Natural killer cell (primary cell): ENCODE data around the gene DBNDD1. TPM values are rescaled to one million over a fixed set of nuclear protein-coding genes. Genes with fewer than 3 reads are reported as not detected.
A peak's percentile ranks its signal among the peaks of the same experiment; 100 is the strongest.

Source experiments
- ATAC-seq, 3 donors: fragments of 150-1000 bp in 2 of 3; fragments of 200-7000 bp in 1 of 3; cut with Tn5 transposase; 1 replicate in 1 of 3; 2 replicates in 2 of 3; pipeline ENCODE4 v1.10.0; 2021; ENCODE audit warnings: mild to moderate bottlenecking in 2 of 3, moderate library complexity in 2 of 3
- DNase-seq, 2 donors: peaks; one replicate each; pipeline versions ENCODE4 v3.0.0 to v3.0.0-alpha.2; 2013 to 2021; ENCODE audit warnings: mixed read lengths in 1 of 2
- H3K27ac ChIP-seq: one replicate; pipeline ENCODE4 v1.5.1; 2013; ENCODE audit warnings: mild to moderate bottlenecking, low read length
- H3K27me3 ChIP-seq: one replicate; pipeline ENCODE4 v1.6.1; 2013; ENCODE audit warnings: low read length; ENCODE audit not compliant: control insufficient read depth, insufficient read depth
- H3K36me3 ChIP-seq: one replicate; pipeline ENCODE4 v1.6.1; 2013; ENCODE audit warnings: low read length; ENCODE audit not compliant: control insufficient read depth, insufficient read depth
- H3K4me1 ChIP-seq: one replicate; pipeline ENCODE4 v1.6.1; 2013; ENCODE audit warnings: low read length; ENCODE audit not compliant: control insufficient read depth, insufficient read depth
- H3K4me3 ChIP-seq: one replicate; pipeline ENCODE4 v1.5.1; 2013; ENCODE audit warnings: low read length
- H3K9me3 ChIP-seq: one replicate; pipeline ENCODE4 v1.6.1; 2013; ENCODE audit warnings: low read length; ENCODE audit not compliant: control insufficient read depth, insufficient read depth
- H3K27ac Mint-ChIP-seq, 2 donors: one replicate each; pipeline ENCODE4 v1.8.0; 2022; ENCODE audit warnings: mild to moderate bottlenecking in 2 of 2, mixed read lengths in 2 of 2, moderate library complexity in 1 of 2
- H3K27me3 Mint-ChIP-seq, 2 donors: one replicate each; pipeline ENCODE4 v1.8.0; 2022; ENCODE audit warnings: low read depth in 2 of 2, mixed read lengths in 2 of 2
- H3K36me3 Mint-ChIP-seq: one replicate; pipeline ENCODE4 v1.8.0; 2022; ENCODE audit warnings: mixed read lengths
- H3K4me1 Mint-ChIP-seq, 2 donors: one replicate each; pipeline ENCODE4 v1.8.0; 2022; ENCODE audit warnings: mixed read lengths in 2 of 2
- H3K4me3 Mint-ChIP-seq: one replicate; pipeline ENCODE4 v1.8.0; 2022; ENCODE audit warnings: mild to moderate bottlenecking, moderate library complexity, mixed read lengths
- H3K9me3 Mint-ChIP-seq, 2 donors: one replicate each; pipeline ENCODE4 v1.8.0; 2022; ENCODE audit warnings: mixed read lengths in 2 of 2
- CTCF ChIP-seq: fragments of 200-600 bp; IDR thresholded peaks from one replicate; pipeline ENCODE4 v1.8.0; 2022; ENCODE audit warnings: antibody characterized with exemption
- WGBS: methylation state at CpG from one replicate; pipeline ENCODE4 v1.1.7; 2013; ENCODE audit warnings: missing lambda C conversion rate; ENCODE audit not compliant: insufficient coverage; 5-methylcytosine and 5-hydroxymethylcytosine counted together
- intact Hi-C: fragments of 100-400 bp; cut with micrococcal nuclease; formaldehyde crosslinking; loops from one replicate; pipeline ENCODE4 v1.14.2; 2022
- total RNA-seq, 4 donors: library from RNA; stranded (reverse); fragments of 120-200 nt in 1 of 4; gene quantifications; one replicate each; pipeline versions ENCODE4 v1.2.3 to v1.2.4, GENCODE V29; 2013 to 2022

The DBNDD1 gene
- total RNA-seq, 3 donors from 2014 or later (not counting 1 experiment from before 2014, with no cell fraction given): 0.20 TPM; not detected in 2

GRCh38 chr16:90034504-90034903 is 15.2 kb upstream of the DBNDD1 start:
- no peak overlapping the region for H3K27ac ChIP-seq
- no peaks in the 10 kb centered on the region for H3K36me3 ChIP-seq
- no peak for TF ChIP-seq CTCF
- H3K4me3 ChIP-seq: no peak overlapping the region
- Mint-ChIP-seq H3K4me1 (peaks cover 0 to 13% of the 10 kb centered on the region in 2 donors), H3K4me3 (no peak overlapping the region), H3K9me3 (peaks cover 0 to 2% of the 10 kb centered on the region in 2 donors), H3K36me3 (no peaks in the 10 kb centered on the region), H3K27ac (no peak overlapping the region), H3K27me3 (peaks cover 0 to 4% of the 10 kb centered on the region in 2 donors)
- no peak for ATAC-seq
- H3K4me1 ChIP-seq: no peaks in the 10 kb centered on the region
- no peak for DNase-seq
- no peaks in the 10 kb centered on the region for H3K9me3 ChIP-seq
- intact Hi-C loops: no loop called here
- H3K27me3 ChIP-seq: no peaks in the 10 kb centered on the region
- 84% methylated on average over 7 of the region's 8 CpGs for WGBS

- intact Hi-C loops: no loop called here
- TF ChIP-seq CTCF: no peak
- DNase-seq: no peak
- Mint-ChIP-seq H3K27ac (peak overlapping the region; percentile 89 to 96), H3K27me3 (peaks cover 0 to 4% of the 10 kb centered on the region in 2 donors), H3K4me1 (peaks cover 0 to 13% of the 10 kb centered on the region in 2 donors), H3K9me3 (peaks cover 0 to 2% of the 10 kb centered on the region in 2 donors), H3K36me3 (no peaks in the 10 kb centered on the region), H3K4me3 (no peak overlapping the region)
- Histone ChIP-seq H3K36me3 (no peaks in the 10 kb centered on the region), H3K27me3 (no peaks in the 10 kb centered on the region), H3K4me1 (no peaks in the 10 kb centered on the region), H3K27ac (no peak overlapping the region), H3K9me3 (no peaks in the 10 kb centered on the region), H3K4me3 (no peak overlapping the region)
- 97% methylated on average over 4 of the region's 4 CpGs for WGBS
- no peak for ATAC-seq
These were observed 14.1 kb upstream of the DBNDD1 start for GRCh38 chr16:90033387-90033786.

GRCh38 chr16:90032674-90033331 is 13.5 kb upstream of the DBNDD1 start:
- H3K9me3 ChIP-seq: no peaks in the 10 kb centered on the region
- H3K27ac Mint-ChIP-seq: peak overlapping the region; percentile 89 to 96
- H3K4me1 ChIP-seq: no peaks in the 10 kb centered on the region
- no peak for TF ChIP-seq CTCF
- peaks cover 0 to 4% of the 10 kb centered on the region in 2 donors for H3K27me3 Mint-ChIP-seq
- peaks cover 0 to 2% of the 10 kb centered on the region in 2 donors for H3K9me3 Mint-ChIP-seq
- DNase-seq: no peak
- 94% methylated on average over 8 of the region's 8 CpGs for WGBS
- H3K27me3 ChIP-seq: no peaks in the 10 kb centered on the region
- intact Hi-C loops: no loop called here
- H3K36me3 ChIP-seq: no peaks in the 10 kb centered on the region
- peak overlapping the region; percentile 63 for H3K4me3 Mint-ChIP-seq
- peaks cover 0 to 13% of the 10 kb centered on the region in 2 donors for H3K4me1 Mint-ChIP-seq
- H3K27ac ChIP-seq: no peak overlapping the region
- no peak overlapping the region for H3K4me3 ChIP-seq
- peak in 2 of 3 donors; percentile 2 to 36 for ATAC-seq
- no peaks in the 10 kb centered on the region for H3K36me3 Mint-ChIP-seq
